Muscle layer of duodenum (tissue), 2 donors: ENCODE data around the gene S100A6.
A peak's percentile ranks its signal among the peaks of the same experiment; 100 is the strongest.

Source experiments
- H3K27ac ChIP-seq: one replicate; pipeline ENCODE4 v1.7.0; 2013; ENCODE audit warnings: mild to moderate bottlenecking, low read length
- H3K27me3 ChIP-seq: one replicate; pipeline ENCODE4 v1.7.0; 2013; ENCODE audit warnings: low read depth, mild to moderate bottlenecking, control low read depth, low read length
- H3K36me3 ChIP-seq, 2 donors: one replicate each; pipeline ENCODE4 v1.7.0; 2013; ENCODE audit warnings: low read length in 2 of 2, control low read depth in 1 of 2, mild to moderate bottlenecking in 1 of 2; ENCODE audit not compliant: insufficient read depth in 2 of 2, control insufficient read depth in 1 of 2
- H3K4me1 ChIP-seq, 2 donors: one replicate each; pipeline ENCODE4 v1.7.0; 2013; ENCODE audit warnings: low read length in 2 of 2, mild to moderate bottlenecking in 2 of 2, control low read depth in 1 of 2, moderate library complexity in 1 of 2; ENCODE audit not compliant: insufficient read depth in 2 of 2, control insufficient read depth in 1 of 2
- H3K4me3 ChIP-seq, 2 donors: one replicate each; pipeline ENCODE4 v1.7.0; 2013; ENCODE audit warnings: low read length in 2 of 2, low read depth in 1 of 2, mild to moderate bottlenecking in 1 of 2
- H3K9me3 ChIP-seq, 2 donors: one replicate each; pipeline ENCODE4 v1.7.0; 2013; ENCODE audit warnings: low read length in 2 of 2, control low read depth in 1 of 2, mild to moderate bottlenecking in 1 of 2; ENCODE audit not compliant: control insufficient read depth in 1 of 2
- donor health status: healthy.

Gene S100A6

GRCh38 chr1:153542956-153543711 is 7.3 kb upstream of the S100A6 start:
- Histone ChIP-seq H3K27ac (peak overlapping the region; percentile 10), H3K27me3 (no peaks in the 10 kb centered on the region), H3K4me3 (peak overlapping the region in 1 of 2 donors; percentile 62), H3K4me1 (peaks cover 35 to 58% of the 10 kb centered on the region in 2 donors), H3K9me3 (no peaks in the 10 kb centered on the region), H3K36me3 (no peaks in the 10 kb centered on the region)

DNA sequence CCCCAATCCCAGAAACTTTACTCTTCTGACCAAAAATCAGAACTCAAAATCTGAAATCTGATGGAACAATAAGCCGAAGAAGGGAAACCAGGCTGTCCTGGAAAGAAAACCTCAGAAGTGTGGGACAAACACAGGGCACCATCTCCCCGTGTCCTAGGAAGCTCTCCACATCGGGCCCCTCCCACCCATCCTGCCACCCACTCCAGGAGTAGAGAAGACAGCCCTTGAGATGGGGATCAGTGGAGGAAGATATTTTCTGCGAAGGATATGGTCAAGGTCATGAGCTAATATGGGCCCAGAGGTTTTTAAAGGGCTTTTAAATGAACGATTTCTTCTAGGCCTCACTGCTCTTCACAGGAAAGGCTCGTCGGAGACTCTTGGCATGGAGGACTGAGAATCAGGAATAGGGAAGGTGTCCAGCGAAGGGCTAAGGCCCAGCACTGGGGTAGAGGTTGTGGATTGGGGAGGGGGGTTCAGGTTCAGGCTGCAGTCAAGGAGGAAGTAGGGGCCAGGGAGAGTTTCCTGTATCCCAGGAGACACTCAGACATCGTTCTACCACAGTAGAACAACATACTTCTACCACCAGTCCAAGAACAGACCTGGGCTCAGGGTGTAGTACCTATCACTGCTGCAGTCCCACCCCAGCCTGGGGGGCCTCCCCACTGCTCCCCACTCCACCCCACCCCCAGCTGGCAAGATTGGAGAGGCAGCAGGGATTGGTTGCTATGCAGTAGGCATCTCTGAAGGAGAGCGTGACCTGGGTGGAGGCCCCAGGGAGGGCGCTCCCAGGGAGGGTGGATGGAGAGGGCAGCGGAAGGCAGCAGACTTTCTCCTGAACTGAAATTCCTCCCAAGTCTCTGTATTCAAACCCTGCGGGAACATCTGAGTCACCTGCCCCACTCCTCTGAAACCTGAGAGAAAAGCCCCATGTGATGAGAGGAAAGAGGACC is 6.1 kb upstream of the S100A6 start:
- Histone ChIP-seq H3K4me1 (peaks cover 35 to 48% of the 10 kb centered on the region in 2 donors), H3K27me3 (no peaks in the 10 kb centered on the region), H3K9me3 (no peaks in the 10 kb centered on the region), H3K27ac (no peak overlapping the region), H3K36me3 (no peaks in the 10 kb centered on the region), H3K4me3 (no peak overlapping the region)

DNA sequence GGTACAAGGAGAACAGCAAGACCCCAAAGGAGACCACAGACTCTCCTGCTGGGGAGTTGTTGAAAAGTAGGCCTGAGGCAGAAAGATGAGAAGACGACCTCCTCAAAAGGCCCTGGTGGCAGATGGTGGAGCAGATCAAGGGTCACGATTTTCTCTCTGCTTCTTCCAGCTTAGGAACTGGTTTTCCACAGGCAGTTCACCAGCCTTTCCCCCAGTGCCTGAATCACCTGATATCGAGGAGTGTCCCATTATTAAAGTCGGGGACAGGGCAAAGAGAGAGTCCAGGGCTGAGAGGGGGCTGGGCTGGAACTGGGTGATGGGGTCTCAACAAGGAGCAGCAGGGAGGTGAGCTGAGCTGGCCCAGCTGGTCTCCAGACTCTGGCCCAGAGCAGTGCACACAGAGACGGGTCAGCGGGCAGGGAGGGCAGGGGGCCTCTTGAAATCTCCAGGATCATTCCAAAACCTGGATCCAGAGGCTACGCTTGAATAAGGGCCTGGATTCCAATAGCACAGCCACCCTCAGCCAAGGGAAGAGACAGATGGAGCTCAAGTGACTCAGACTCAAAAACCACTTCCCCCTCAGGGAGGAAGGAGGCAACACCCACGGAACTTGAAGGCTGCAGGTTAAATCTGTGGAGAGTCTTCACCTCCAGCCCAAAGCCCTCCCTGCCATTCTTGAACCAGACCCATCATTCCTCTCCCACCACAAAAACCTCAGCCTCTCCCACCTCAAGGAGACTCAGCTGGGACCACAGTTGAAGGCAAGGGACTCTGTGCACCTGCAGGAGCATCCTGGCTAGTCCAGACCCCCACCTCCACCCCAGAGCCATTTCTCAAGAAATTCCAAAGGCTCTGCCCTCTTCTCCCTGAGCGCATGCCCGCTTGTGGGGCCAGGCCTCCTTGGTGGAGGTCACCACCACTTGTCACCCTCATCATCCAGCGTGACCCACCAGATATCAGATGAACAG is 4.9 kb upstream of the S100A6 start, which contains the start of gene S100A5:
TSS of gene S100A5 (minus strand) at position 541 of the 968 bp plus-strand sequence. CDS start 743 bp downstream, outside the sequence.
- Histone ChIP-seq H3K4me1 (peaks cover 30 to 42% of the 10 kb centered on the region in 2 donors), H3K27ac (no peak within 1 kb of the TSS), H3K9me3 (no peaks in the 10 kb centered on the region), H3K36me3 (no peaks in the 10 kb centered on the region), H3K27me3 (no peaks in the 10 kb centered on the region), H3K4me3 (no peak within 1 kb of the TSS)

- Histone ChIP-seq H3K4me3 (no peak overlapping the region), H3K27me3 (no peaks in the 10 kb centered on the region), H3K4me1 (peaks cover 26 to 38% of the 10 kb centered on the region in 2 donors), H3K36me3 (peaks cover 0 to 3% of the 10 kb centered on the region in 2 donors), H3K27ac (no peak overlapping the region), H3K9me3 (no peaks in the 10 kb centered on the region)
Observed at GRCh38 chr1:153539395-153540093, 3.8 kb upstream of the S100A6 start.

GRCh38 chr1:153538315-153538821 is 2.6 kb upstream of the S100A6 start:
- no peak overlapping the region for H3K4me3 ChIP-seq
- H3K4me1 ChIP-seq = peaks cover 23 to 36% of the 10 kb centered on the region in 2 donors
- H3K9me3 ChIP-seq = no peaks in the 10 kb centered on the region
- H3K27ac ChIP-seq = no peak overlapping the region
- H3K36me3 ChIP-seq = peaks cover 0 to 4% of the 10 kb centered on the region in 2 donors
- H3K27me3 ChIP-seq = no peaks in the 10 kb centered on the region

DNA sequence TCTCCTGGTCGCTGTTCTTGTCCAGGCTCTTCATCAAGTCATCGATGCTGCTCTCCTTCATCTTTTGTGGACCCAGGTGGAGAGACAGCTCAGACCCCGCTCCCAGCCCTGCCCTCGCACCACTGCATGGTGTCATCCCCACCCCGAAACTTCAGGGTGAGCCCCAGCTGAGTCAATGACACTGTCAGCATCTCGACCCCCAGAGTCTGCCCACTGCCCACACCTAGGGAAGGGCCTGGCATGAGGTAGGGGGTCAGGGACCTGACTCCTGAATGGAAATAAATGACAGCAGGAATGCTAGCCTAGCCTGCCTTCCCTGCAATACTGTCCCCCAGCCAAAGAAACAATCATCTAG is 1.6 kb upstream of the S100A6 start:
- Histone ChIP-seq H3K4me1 (peaks cover 24 to 39% of the 10 kb centered on the region in 2 donors), H3K36me3 (peaks cover 0 to 4% of the 10 kb centered on the region in 2 donors), H3K4me3 (no peak overlapping the region), H3K9me3 (no peaks in the 10 kb centered on the region), H3K27me3 (no peaks in the 10 kb centered on the region), H3K27ac (no peak overlapping the region)

DNA sequence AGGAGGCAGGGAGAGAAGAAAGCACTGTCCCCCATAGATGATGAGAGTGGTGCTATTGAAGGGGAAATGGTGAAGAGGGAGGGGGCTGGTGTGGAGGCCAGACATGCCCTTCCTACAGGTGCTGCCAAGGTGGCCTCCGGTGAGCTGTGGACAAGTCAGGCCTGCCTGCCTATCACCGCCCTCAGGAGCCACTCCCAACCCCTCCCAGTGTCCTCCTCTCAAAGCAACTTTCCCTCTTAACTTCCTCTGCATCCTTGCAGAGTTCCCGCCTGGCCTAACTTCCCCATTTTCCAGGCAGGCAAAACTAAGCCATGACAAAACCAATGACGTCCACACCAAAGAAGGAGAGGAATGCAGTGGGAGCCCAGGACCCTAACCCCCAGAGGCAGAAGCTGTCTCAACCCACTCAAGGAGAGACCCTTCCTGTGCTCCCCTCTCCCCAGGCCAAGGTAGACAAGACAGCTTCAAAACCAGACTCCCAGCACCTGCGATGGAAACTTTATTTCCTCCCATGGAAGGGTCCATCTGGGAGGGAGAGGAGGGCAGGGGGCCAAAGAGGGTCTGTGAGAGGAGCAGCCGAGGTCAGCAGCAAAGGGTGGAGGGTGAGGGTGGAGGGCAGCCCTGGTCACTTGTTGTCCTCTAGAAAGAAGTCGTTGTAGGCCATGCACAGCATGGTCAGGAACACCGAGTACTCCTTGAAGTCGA is 1.0 kb upstream of the S100A6 start:
- peak overlapping the region; percentile 69 to 85 for H3K4me3 ChIP-seq
- H3K36me3 ChIP-seq = peaks cover 0 to 4% of the 10 kb centered on the region in 2 donors
- peaks cover 28 to 38% of the 10 kb centered on the region in 2 donors for H3K4me1 ChIP-seq
- no peaks in the 10 kb centered on the region for H3K9me3 ChIP-seq
- no peaks in the 10 kb centered on the region for H3K27me3 ChIP-seq
- peak overlapping the region; percentile 97 for H3K27ac ChIP-seq

DNA sequence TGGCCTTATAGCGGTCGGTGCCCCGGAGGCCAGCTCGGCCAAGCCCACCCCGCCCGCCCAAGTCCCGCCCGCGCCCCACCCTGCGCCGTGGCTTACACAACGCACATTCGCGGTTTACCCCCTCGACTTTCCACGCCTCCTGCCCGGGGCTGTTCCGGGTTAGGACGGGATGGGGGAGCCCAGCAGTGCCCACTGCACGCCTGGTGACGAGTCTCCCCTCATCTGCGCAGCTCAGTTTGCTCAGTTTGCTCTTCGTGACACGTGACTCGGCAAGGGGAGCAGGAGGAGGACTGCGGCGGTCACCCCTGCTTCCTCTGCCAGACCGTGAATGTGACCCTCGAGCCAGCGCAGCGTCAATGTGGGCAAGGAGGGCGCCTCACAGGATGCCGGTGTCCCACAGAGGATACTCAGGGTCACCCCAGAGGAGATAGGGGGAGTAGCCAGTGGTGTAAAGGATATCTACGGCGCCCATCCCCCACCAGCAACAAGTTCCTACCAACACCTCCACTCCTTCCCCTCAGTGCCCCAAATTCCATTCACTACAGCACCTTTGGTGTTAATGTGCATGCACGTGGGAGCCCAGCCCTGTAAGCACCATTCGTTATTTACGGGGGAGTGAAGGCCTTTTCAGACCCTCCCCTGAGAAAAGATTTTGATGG is 350 bp upstream of the S100A6 start:
- Histone ChIP-seq H3K27me3 (no peaks in the 10 kb centered on the region), H3K4me3 (peak overlapping the region; percentile 85 to 89), H3K9me3 (no peaks in the 10 kb centered on the region), H3K36me3 (peaks cover 0 to 4% of the 10 kb centered on the region in 2 donors), H3K27ac (peak overlapping the region; percentile 99), H3K4me1 (peaks cover 28 to 39% of the 10 kb centered on the region in 2 donors)

- Histone ChIP-seq H3K4me1 (peaks cover 28 to 39% of the 10 kb centered on the region in 2 donors), H3K27me3 (no peaks in the 10 kb centered on the region), H3K27ac (peak overlapping the region; percentile 99), H3K36me3 (peaks cover 0 to 4% of the 10 kb centered on the region in 2 donors), H3K9me3 (no peaks in the 10 kb centered on the region), H3K4me3 (peak overlapping the region; percentile 85 to 89)
Observed at GRCh38 chr1:153534925-153535241, 908 bp downstream of the S100A6 start.
